ENCODE results near the gene HEXD. TPM values are rescaled to one million over a fixed set of nuclear protein-coding genes. Genes with fewer than 3 reads are reported as not detected.

The HEXD gene
- total and polyA plus RNA-seq, 4 donors = 5.6 to 19.9 (median 12.2) TPM

DNA sequence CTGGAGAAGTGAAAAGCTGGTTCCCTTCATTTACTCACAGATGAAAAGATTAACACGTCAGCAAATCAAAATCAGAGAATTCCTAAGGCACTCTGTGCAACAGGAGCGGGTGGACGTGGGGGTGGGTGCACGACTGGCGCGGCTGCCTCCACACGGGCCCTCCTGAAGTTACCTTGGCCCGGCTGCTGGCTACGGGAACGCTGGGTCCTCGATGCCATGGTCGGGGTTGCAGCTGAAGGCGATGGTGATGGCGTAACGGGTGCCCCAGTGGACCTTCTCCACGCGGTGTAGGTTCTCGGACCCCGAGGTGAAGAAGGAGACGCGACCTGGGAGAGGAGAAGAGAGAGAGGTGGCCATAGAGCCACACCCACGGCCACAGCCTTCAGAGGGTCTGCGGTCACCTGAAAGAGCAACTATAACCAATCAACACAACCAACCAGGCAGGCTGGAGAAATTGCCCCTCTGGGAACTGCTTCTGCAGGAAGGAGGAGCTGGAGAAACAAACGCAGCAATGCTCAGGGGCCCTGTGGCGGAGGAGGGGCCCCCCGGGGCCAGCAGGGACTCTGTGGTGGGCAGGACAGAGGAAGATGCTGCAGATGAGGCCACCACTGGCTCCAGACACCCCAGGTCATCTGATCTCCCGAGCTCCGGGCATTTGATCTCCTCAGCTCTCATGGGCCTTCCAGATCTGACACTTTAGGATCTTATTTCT, 25.8 kb upstream of the HEXD start:
- Histone ChIP-seq H3K4me3 (ENCODE audit: low read depth in 1 of 3, low read length in 3 of 3) (no peak overlapping the region), H3K9ac (ENCODE audit: low read depth in 1 of 2, low read length in 2 of 2) (no peak overlapping the region), H3K4me1 (ENCODE audit: control insufficient read depth in 4 of 4, insufficient read depth in 4 of 4, low read length in 3 of 4) (no peaks in the 10 kb centered on the region), H3K36me3 (ENCODE audit: control insufficient read depth in 4 of 4, insufficient read depth in 3 of 4, low read depth in 1 of 4, low read length in 3 of 4) (peaks cover 0 to 9% (median 6%) of the 10 kb centered on the region in 4 donors), H3K9me3 (ENCODE audit: control insufficient read depth in 4 of 4, low read length in 3 of 4) (no peaks in the 10 kb centered on the region), H3K27me3 (ENCODE audit: control insufficient read depth in 4 of 4, insufficient read depth in 4 of 4, low read length in 3 of 4) (no peaks in the 10 kb centered on the region), H3K27ac (ENCODE audit: low read depth in 1 of 2, low read length in 2 of 2) (no peak overlapping the region)
- no peak for TF ChIP-seq YY1 (IDR thresholded peaks at IDR 0.05)
- no peak for TF ChIP-seq HNF4G (IDR thresholded peaks at IDR 0.05)
- TF ChIP-seq, protein P1, sequence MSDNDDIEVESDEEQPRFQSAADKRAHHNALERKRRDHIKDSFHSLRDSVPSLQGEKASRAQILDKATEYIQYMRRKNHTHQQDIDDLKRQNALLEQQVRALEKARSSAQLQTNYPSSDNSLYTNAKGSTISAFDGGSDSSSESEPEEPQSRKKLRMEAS (IDR thresholded peaks at IDR 0.05) = no peak
- TF ChIP-seq HNF4A (conservative IDR thresholded peaks at IDR 0.05) = no peak
- TF ChIP-seq, protein P2, sequence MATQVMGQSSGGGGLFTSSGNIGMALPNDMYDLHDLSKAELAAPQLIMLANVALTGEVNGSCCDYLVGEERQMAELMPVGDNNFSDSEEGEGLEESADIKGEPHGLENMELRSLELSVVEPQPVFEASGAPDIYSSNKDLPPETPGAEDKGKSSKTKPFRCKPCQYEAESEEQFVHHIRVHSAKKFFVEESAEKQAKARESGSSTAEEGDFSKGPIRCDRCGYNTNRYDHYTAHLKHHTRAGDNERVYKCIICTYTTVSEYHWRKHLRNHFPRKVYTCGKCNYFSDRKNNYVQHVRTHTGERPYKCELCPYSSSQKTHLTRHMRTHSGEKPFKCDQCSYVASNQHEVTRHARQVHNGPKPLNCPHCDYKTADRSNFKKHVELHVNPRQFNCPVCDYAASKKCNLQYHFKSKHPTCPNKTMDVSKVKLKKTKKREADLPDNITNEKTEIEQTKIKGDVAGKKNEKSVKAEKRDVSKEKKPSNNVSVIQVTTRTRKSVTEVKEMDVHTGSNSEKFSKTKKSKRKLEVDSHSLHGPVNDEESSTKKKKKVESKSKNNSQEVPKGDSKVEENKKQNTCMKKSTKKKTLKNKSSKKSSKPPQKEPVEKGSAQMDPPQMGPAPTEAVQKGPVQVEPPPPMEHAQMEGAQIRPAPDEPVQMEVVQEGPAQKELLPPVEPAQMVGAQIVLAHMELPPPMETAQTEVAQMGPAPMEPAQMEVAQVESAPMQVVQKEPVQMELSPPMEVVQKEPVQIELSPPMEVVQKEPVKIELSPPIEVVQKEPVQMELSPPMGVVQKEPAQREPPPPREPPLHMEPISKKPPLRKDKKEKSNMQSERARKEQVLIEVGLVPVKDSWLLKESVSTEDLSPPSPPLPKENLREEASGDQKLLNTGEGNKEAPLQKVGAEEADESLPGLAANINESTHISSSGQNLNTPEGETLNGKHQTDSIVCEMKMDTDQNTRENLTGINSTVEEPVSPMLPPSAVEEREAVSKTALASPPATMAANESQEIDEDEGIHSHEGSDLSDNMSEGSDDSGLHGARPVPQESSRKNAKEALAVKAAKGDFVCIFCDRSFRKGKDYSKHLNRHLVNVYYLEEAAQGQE (IDR thresholded peaks at IDR 0.05) = no peak
- TF ChIP-seq, protein P3, sequence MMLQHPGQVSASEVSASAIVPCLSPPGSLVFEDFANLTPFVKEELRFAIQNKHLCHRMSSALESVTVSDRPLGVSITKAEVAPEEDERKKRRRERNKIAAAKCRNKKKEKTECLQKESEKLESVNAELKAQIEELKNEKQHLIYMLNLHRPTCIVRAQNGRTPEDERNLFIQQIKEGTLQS (IDR thresholded peaks at IDR 0.05) = no peak
- no peak for TF ChIP-seq FOXA2 (IDR thresholded peaks at IDR 0.05)
- no peak for TF ChIP-seq FOXA1 (IDR thresholded peaks at IDR 0.05)
- no peak for TF ChIP-seq EGR1 (IDR thresholded peaks at IDR 0.05; ENCODE audit: low read depth in 2 of 2)
- TF ChIP-seq NR2F2 (IDR thresholded peaks at IDR 0.05) = no peak
- TF ChIP-seq RXRA (IDR thresholded peaks at IDR 0.05) = no peak
- no peak for DNase-seq (ENCODE audit: low spot score)
- WGBS = 94% methylated on average over 28 of the region's 28 CpGs

DNA sequence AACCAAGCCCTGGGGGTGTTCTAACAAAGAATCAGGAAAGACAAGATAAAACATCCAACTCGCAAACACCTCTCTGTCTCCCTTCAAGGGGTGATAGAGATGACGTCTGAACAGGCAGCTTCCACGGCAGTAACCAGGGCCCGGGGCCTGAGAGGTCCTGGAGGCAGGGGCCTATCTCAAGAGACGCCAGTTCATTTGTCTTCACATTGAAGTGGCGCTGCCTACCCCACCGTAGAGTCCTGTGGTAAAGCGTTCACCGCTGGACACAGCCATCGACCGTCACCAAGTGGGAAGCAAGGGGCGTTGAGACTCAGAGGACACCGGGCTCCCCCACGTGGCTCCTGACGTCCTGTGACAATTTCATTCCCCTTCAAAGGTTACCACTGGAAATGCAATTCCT, 25.2 kb upstream of the HEXD start:
- no peak for DNase-seq (ENCODE audit: low spot score)
- no peak overlapping the region for H3K27ac ChIP-seq (ENCODE audit: low read depth in 1 of 2, low read length in 2 of 2)
- TF ChIP-seq, protein P4, sequence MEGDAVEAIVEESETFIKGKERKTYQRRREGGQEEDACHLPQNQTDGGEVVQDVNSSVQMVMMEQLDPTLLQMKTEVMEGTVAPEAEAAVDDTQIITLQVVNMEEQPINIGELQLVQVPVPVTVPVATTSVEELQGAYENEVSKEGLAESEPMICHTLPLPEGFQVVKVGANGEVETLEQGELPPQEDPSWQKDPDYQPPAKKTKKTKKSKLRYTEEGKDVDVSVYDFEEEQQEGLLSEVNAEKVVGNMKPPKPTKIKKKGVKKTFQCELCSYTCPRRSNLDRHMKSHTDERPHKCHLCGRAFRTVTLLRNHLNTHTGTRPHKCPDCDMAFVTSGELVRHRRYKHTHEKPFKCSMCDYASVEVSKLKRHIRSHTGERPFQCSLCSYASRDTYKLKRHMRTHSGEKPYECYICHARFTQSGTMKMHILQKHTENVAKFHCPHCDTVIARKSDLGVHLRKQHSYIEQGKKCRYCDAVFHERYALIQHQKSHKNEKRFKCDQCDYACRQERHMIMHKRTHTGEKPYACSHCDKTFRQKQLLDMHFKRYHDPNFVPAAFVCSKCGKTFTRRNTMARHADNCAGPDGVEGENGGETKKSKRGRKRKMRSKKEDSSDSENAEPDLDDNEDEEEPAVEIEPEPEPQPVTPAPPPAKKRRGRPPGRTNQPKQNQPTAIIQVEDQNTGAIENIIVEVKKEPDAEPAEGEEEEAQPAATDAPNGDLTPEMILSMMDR (IDR thresholded peaks at IDR 0.05; ENCODE audit: low read depth, low read length, missing input control) = no peak
- TF ChIP-seq EGR1 (IDR thresholded peaks at IDR 0.05; ENCODE audit: low read depth in 2 of 2) (no peak), RXRA (IDR thresholded peaks at IDR 0.05) (no peak), RAD21 (IDR thresholded peaks at IDR 0.05) (no peak), FOXA1 (IDR thresholded peaks at IDR 0.05) (no peak)
- H3K9me3 ChIP-seq (ENCODE audit: control insufficient read depth in 4 of 4, low read length in 3 of 4) = no peaks in the 10 kb centered on the region
- no peaks in the 10 kb centered on the region for H3K27me3 ChIP-seq (ENCODE audit: control insufficient read depth in 4 of 4, insufficient read depth in 4 of 4, low read length in 3 of 4)
- H3K4me3 ChIP-seq (ENCODE audit: low read depth in 1 of 3, low read length in 3 of 3) = no peak overlapping the region
- 94% methylated on average over 15 of the region's 15 CpGs for WGBS
- no peaks in the 10 kb centered on the region for H3K4me1 ChIP-seq (ENCODE audit: control insufficient read depth in 4 of 4, insufficient read depth in 4 of 4, low read length in 3 of 4)
- peaks cover 0 to 9% (median 6%) of the 10 kb centered on the region in 4 donors for H3K36me3 ChIP-seq (ENCODE audit: control insufficient read depth in 4 of 4, insufficient read depth in 3 of 4, low read depth in 1 of 4, low read length in 3 of 4)
- no peak overlapping the region for H3K9ac ChIP-seq (ENCODE audit: low read depth in 1 of 2, low read length in 2 of 2)

All from liver (tissue), 9 donors.